H1 (cell line): ENCODE data around the gene NPC1L1. TPM values are rescaled to one million over a fixed set of nuclear protein-coding genes. Genes with fewer than 3 reads are reported as not detected.

Experiments used
- ATF3 ChIP-seq: IDR thresholded peaks from 2 replicates; pipeline ENCODE4 v1.6.1; 2011; ENCODE audit warnings: low read depth, mild to moderate bottlenecking, low read length; ENCODE audit not compliant: insufficient read depth
- CBX8 ChIP-seq: fragments of 300-800, 300-1000 bp; sonication (generic); IDR thresholded peaks from 2 replicates; pipeline ENCODE4 v1.7.1; 2016; ENCODE audit warnings: low read depth, low read length, borderline replicate concordance
- CREB1 ChIP-seq: IDR thresholded peaks from 2 replicates; pipeline ENCODE4 v1.6.1; 2012; ENCODE audit warnings: inconsistent platforms
- KDM4A ChIP-seq: IDR thresholded peaks from one replicate; pipeline ENCODE4 v1.7.1; 2012; ENCODE audit warnings: low read depth, mild to moderate bottlenecking, moderate library complexity, low read length, inconsistent platforms; ENCODE audit not compliant: severe bottlenecking
- KDM5A ChIP-seq: fragments of 200-600 bp; IDR thresholded peaks from 2 replicates; pipeline ENCODE4 v1.7.1; 2012; ENCODE audit warnings: mild to moderate bottlenecking, low read length, inconsistent platforms, mixed read lengths
- MAX ChIP-seq: IDR thresholded peaks from 2 replicates; pipeline ENCODE4 v1.6.1; 2012; ENCODE audit warnings: inconsistent platforms
- PHF8 ChIP-seq: fragments of 200-600 bp; sonication (generic); conservative IDR thresholded peaks from 2 replicates; pipeline ENCODE4 v1.7.1; 2012; ENCODE audit warnings: low read depth, mild to moderate bottlenecking, inconsistent platforms, low read length, moderate library complexity
- RAD21 ChIP-seq, 2 experiments: IDR thresholded peaks in 1 of 2; conservative IDR thresholded peaks in 1 of 2; 2 replicates each; pipeline ENCODE4 v1.6.1; 2011; ENCODE audit warnings: low read depth in 2 of 2, low read length in 2 of 2, improper control_type of control experiment in 1 of 2, inconsistent platforms in 1 of 2, mild to moderate bottlenecking in 1 of 2, moderate library complexity in 1 of 2
- TCF12 ChIP-seq: IDR thresholded peaks from 2 replicates; pipeline ENCODE4 v1.6.1; 2011; ENCODE audit warnings: low read depth, mild to moderate bottlenecking, low read length
- YY1 ChIP-seq: IDR thresholded peaks from 2 replicates; pipeline ENCODE4 v1.6.1; 2011; ENCODE audit warnings: low read depth, mild to moderate bottlenecking, low read length
- ZNF274 ChIP-seq: IDR thresholded peaks from 2 replicates; pipeline ENCODE4 v1.7.0; 2012; ENCODE audit warnings: low read length, borderline replicate concordance; ENCODE audit errors: extremely low read depth
- polyA plus RNA-seq, 7 experiments: library from polyadenylated mRNA; depleted of rRNA in 3 of 7; stranded (reverse) in 5 of 7; unstranded in 2 of 7; fragments of >200 nt in 5 of 7; fragments of 200-250 nt in 2 of 7; gene quantifications; 1 replicate in 5 of 7; 2 replicates in 1 of 7; 4 replicates in 1 of 7; pipeline versions ENCODE4 v1.2.1 to v1.2.3, GENCODE V29; 2011 to 2013; ENCODE audit warnings: missing spikeins in 2 of 7, mixed read lengths in 2 of 7
- total RNA-seq: library from RNA; stranded (reverse); fragmentation: NEBNext Ultra II Directional; extraction: Animal tissue kit (Norgen Biotek cat#: 25700); gene quantifications from 2 replicates; pipeline ENCODE4 v1.2.1, GENCODE V29; 2021

NPC1L1 gene
- total and polyA plus RNA-seq, 2 of the 8 experiments (the other 6 are each of a cell fraction or from before 2014, with no cell fraction given): 0.06 to 0.21 TPM

DNA sequence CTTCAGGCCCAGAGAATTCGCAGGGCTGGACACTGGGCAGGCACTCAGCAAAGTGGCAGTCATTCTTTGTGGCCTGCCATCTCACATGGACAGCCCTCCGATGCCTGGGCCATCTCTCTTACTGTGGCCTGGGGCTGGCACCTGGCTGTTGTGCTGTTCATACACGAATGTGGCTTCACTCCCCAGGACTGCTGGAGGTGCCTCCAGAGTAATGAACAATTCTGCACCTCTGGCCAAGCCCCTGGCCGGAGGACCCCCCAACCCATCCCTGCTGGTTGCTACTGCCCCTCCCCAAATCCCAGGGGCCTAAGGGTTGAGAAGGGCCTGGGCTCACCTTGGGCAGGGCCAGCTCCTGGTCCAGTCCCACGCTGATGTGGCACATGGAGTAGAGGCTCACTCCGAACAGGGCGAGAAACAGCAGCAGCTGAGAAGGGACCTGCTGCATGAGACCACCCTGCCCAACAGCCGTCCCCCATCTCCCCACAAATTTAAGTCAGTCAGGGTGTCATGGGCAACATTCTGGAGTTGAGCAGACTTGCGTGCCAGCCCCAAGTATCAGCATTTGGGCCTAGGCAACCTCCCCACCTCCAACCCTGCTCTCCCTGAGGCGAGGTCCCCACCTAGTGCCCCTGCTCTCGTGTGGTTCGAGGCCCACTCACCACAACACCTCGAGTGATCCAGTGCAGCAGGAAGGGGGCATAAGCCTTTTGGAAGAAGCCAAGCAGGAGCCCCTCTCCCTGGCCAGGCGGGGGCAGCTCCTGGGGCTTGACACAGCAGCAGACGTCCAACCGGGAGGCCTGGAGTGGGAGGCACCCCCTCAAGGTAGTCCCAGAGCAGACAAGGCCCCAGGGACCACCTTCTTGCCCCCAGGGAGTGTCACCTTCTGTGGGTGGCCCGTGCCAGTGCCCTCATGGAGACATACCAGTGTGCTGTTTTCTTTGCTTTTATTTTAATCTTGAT, 9.4 kb downstream of the NPC1L1 start (continued):
- no peak for TF ChIP-seq KDM5A
- no peak for TF ChIP-seq YY1
- TF ChIP-seq ATF3: no peak
- TF ChIP-seq CREB1: no peak
- TF ChIP-seq KDM4A: no peak
- no peak for TF ChIP-seq RAD21 (IDR thresholded peaks at IDR 0.05 in 1 of 2, conservative IDR thresholded peaks at IDR 0.05 in 1 of 2; ENCODE audit: low read depth in 2 of 2, low read length in 2 of 2)
- no peak for TF ChIP-seq CBX8
- TF ChIP-seq MAX: no peak
- TF ChIP-seq PHF8: no peak
- no peak for TF ChIP-seq ZNF274
- TF ChIP-seq TCF12: no peak
- TF ChIP-seq, all 59 proteins: peak for 0
